ENCODE data around the gene RAD23A.

Gene RAD23A

GRCh38 chr19:12932392-12933286 is 13.0 kb upstream of the RAD23A start:
- peaks cover 6% of the 10 kb centered on the region for H3K36me3 Mint-ChIP-seq
- H3K9me3 Mint-ChIP-seq (ENCODE audit: low read depth), result no peaks in the 10 kb centered on the region
- H3K4me3 Mint-ChIP-seq, result peak overlapping the region; percentile 97
- H3K27me3 Mint-ChIP-seq, result no peaks in the 10 kb centered on the region
- H3K4me1 Mint-ChIP-seq (ENCODE audit: low read depth), result peaks cover 34% of the 10 kb centered on the region
- peak overlapping the region; percentile 93 for H3K27ac Mint-ChIP-seq

- Mint-ChIP-seq H3K27ac (peak within 1 kb of the TSS; percentile 93), H3K4me3 (peak within 1 kb of the TSS; percentile 97), H3K9me3 (ENCODE audit: low read depth) (no peaks in the 10 kb centered on the region), H3K36me3 (peaks cover 6% of the 10 kb centered on the region), H3K4me1 (ENCODE audit: low read depth) (peaks cover 37% of the 10 kb centered on the region), H3K27me3 (no peaks in the 10 kb centered on the region)
Measured at GRCh38 chr19:12933287-12934072, 12.2 kb upstream of the RAD23A start, which contains the start of gene FARSA. Gene FARSA (minus strand): TSS chr19:12933711. CDS start chr19:12933696, 15 bp downstream.

GRCh38 chr19:12935071-12935470 is 10.6 kb upstream of the RAD23A start:
- Mint-ChIP-seq H3K27me3 (no peaks in the 10 kb centered on the region), H3K36me3 (peaks cover 16% of the 10 kb centered on the region), H3K4me1 (ENCODE audit: low read depth) (peaks cover 44% of the 10 kb centered on the region), H3K9me3 (ENCODE audit: low read depth) (no peaks in the 10 kb centered on the region), H3K27ac (no peak overlapping the region), H3K4me3 (no peak overlapping the region)

GRCh38 chr19:12936582-12936981 is 9.1 kb upstream of the RAD23A start:
- H3K27me3 Mint-ChIP-seq, result no peaks in the 10 kb centered on the region
- H3K27ac Mint-ChIP-seq, result peak overlapping the region; percentile 22
- no peaks in the 10 kb centered on the region for H3K9me3 Mint-ChIP-seq (ENCODE audit: low read depth)
- H3K4me1 Mint-ChIP-seq (ENCODE audit: low read depth), result peaks cover 53% of the 10 kb centered on the region
- H3K4me3 Mint-ChIP-seq, result peak overlapping the region; percentile 40
- H3K36me3 Mint-ChIP-seq, result peaks cover 17% of the 10 kb centered on the region

- Mint-ChIP-seq H3K4me1 (ENCODE audit: low read depth) (peaks cover 53% of the 10 kb centered on the region), H3K36me3 (peaks cover 17% of the 10 kb centered on the region), H3K27me3 (no peaks in the 10 kb centered on the region), H3K27ac (peak overlapping the region; percentile 98), H3K4me3 (peak overlapping the region; percentile 99), H3K9me3 (ENCODE audit: low read depth) (no peaks in the 10 kb centered on the region)
Measured at GRCh38 chr19:12937093-12937926, 8.4 kb upstream of the RAD23A start.

GRCh38 chr19:12937927-12938778 is 7.5 kb upstream of the RAD23A start, which contains the start of gene CALR:
Gene CALR (plus strand): TSS chr19:12938609. CDS start chr19:12938680, 71 bp downstream.
- H3K4me3 Mint-ChIP-seq, result peak within 1 kb of the TSS; percentile 99
- H3K9me3 Mint-ChIP-seq (ENCODE audit: low read depth), result no peaks in the 10 kb centered on the region
- peak within 1 kb of the TSS; percentile 98 for H3K27ac Mint-ChIP-seq
- H3K4me1 Mint-ChIP-seq (ENCODE audit: low read depth), result peaks cover 50% of the 10 kb centered on the region
- no peaks in the 10 kb centered on the region for H3K27me3 Mint-ChIP-seq
- H3K36me3 Mint-ChIP-seq, result peaks cover 13% of the 10 kb centered on the region

- peaks cover 51% of the 10 kb centered on the region for H3K4me1 Mint-ChIP-seq (ENCODE audit: low read depth)
- peaks cover 13% of the 10 kb centered on the region for H3K36me3 Mint-ChIP-seq
- H3K27me3 Mint-ChIP-seq, result no peaks in the 10 kb centered on the region
- no peaks in the 10 kb centered on the region for H3K9me3 Mint-ChIP-seq (ENCODE audit: low read depth)
- H3K4me3 Mint-ChIP-seq, result peak overlapping the region; percentile 99
- H3K27ac Mint-ChIP-seq, result peak overlapping the region; percentile 98
Measured at GRCh38 chr19:12938779-12939601, 6.7 kb upstream of the RAD23A start.

- H3K27me3 Mint-ChIP-seq, result no peaks in the 10 kb centered on the region
- H3K9me3 Mint-ChIP-seq (ENCODE audit: low read depth), result no peaks in the 10 kb centered on the region
- peaks cover 13% of the 10 kb centered on the region for H3K36me3 Mint-ChIP-seq
- H3K4me3 Mint-ChIP-seq, result peak overlapping the region; percentile 99
- peaks cover 56% of the 10 kb centered on the region for H3K4me1 Mint-ChIP-seq (ENCODE audit: low read depth)
- H3K27ac Mint-ChIP-seq, result peak overlapping the region; percentile 98
Measured at GRCh38 chr19:12939975-12940423, 5.7 kb upstream of the RAD23A start.

- H3K36me3 Mint-ChIP-seq, result peaks cover 13% of the 10 kb centered on the region
- H3K4me3 Mint-ChIP-seq, result peak overlapping the region; percentile 99
- H3K27ac Mint-ChIP-seq, result peak overlapping the region; percentile 82
- H3K27me3 Mint-ChIP-seq, result no peaks in the 10 kb centered on the region
- H3K9me3 Mint-ChIP-seq (ENCODE audit: low read depth), result no peaks in the 10 kb centered on the region
- H3K4me1 Mint-ChIP-seq (ENCODE audit: low read depth), result peaks cover 59% of the 10 kb centered on the region
Measured at GRCh38 chr19:12940897-12941296, 4.8 kb upstream of the RAD23A start.

GRCh38 chr19:12943437-12944044 is 2.1 kb upstream of the RAD23A start:
- peaks cover 59% of the 10 kb centered on the region for H3K4me1 Mint-ChIP-seq (ENCODE audit: low read depth)
- H3K27me3 Mint-ChIP-seq, result no peaks in the 10 kb centered on the region
- no peaks in the 10 kb centered on the region for H3K9me3 Mint-ChIP-seq (ENCODE audit: low read depth)
- peak overlapping the region; percentile 70 for H3K27ac Mint-ChIP-seq
- H3K36me3 Mint-ChIP-seq, result peaks cover 16% of the 10 kb centered on the region
- H3K4me3 Mint-ChIP-seq, result peak overlapping the region; percentile 67

- Mint-ChIP-seq H3K9me3 (ENCODE audit: low read depth) (no peaks in the 10 kb centered on the region), H3K4me3 (no peak overlapping the region), H3K36me3 (peaks cover 13% of the 10 kb centered on the region), H3K27me3 (no peaks in the 10 kb centered on the region), H3K4me1 (ENCODE audit: low read depth) (peaks cover 59% of the 10 kb centered on the region), H3K27ac (peak overlapping the region; percentile 94)
Measured at GRCh38 chr19:12944104-12944674, 1.5 kb upstream of the RAD23A start.

- Mint-ChIP-seq H3K36me3 (peaks cover 8% of the 10 kb centered on the region), H3K27me3 (no peaks in the 10 kb centered on the region), H3K4me1 (ENCODE audit: low read depth) (peaks cover 44% of the 10 kb centered on the region), H3K4me3 (peak overlapping the region; percentile 91), H3K9me3 (ENCODE audit: low read depth) (no peaks in the 10 kb centered on the region), H3K27ac (peak overlapping the region; percentile 92)
Measured at GRCh38 chr19:12946092-12946721, 545 bp downstream of the RAD23A start.
